GM21528 (cell line): Measurements from ENCODE around the gene CACNA1D.

ENCODE experiments used
- ATAC-seq: cut with Tn5 transposase; IDR thresholded peaks from one replicate; pipeline ENCODE4 v1.9.1; 2021; ENCODE audit warnings: mild to moderate bottlenecking, moderate library complexity; ENCODE audit not compliant: unreplicated experiment, low FRiP score

CACNA1D gene

GRCh38 chr3:53705024-53705745, 210.8 kb downstream of the CACNA1D start:
- no peak for ATAC-seq

GRCh38 chr3:53705774-53706173, 211.4 kb downstream of the CACNA1D start:
- ATAC-seq = no peak

- no peak for ATAC-seq
Observed at GRCh38 chr3:53707222-53707621, 212.8 kb downstream of the CACNA1D start.

GRCh38 chr3:53708001-53708621, 213.7 kb downstream of the CACNA1D start:
- no peak for ATAC-seq

- no peak for ATAC-seq
Observed at GRCh38 chr3:53709256-53709655, 214.8 kb downstream of the CACNA1D start.

GRCh38 chr3:53709860-53710674, 215.7 kb downstream of the CACNA1D start:
- peak; percentile 62 for ATAC-seq

- ATAC-seq = no peak
Observed at GRCh38 chr3:53711387-53711786, 217.0 kb downstream of the CACNA1D start.

GRCh38 chr3:53712817-53713388, 218.5 kb downstream of the CACNA1D start:
- no peak for ATAC-seq

- no peak for ATAC-seq
Observed at GRCh38 chr3:53713626-53714025, 219.2 kb downstream of the CACNA1D start.

GRCh38 chr3:53715815-53716483, 221.5 kb downstream of the CACNA1D start:
- ATAC-seq = no peak

GRCh38 chr3:53716998-53717397, 222.6 kb downstream of the CACNA1D start:
- ATAC-seq = no peak

- ATAC-seq = no peak
Observed at GRCh38 chr3:53718462-53718861, 224.1 kb downstream of the CACNA1D start.

- ATAC-seq = no peak
Observed at GRCh38 chr3:53719796-53720195, 225.4 kb downstream of the CACNA1D start.

- ATAC-seq = no peak
Observed at GRCh38 chr3:53721187-53722119, 227.0 kb downstream of the CACNA1D start.

GRCh38 chr3:53724566-53724965, 230.2 kb downstream of the CACNA1D start:
- no peak for ATAC-seq

- no peak for ATAC-seq
Observed at GRCh38 chr3:53725387-53725995, 231.1 kb downstream of the CACNA1D start.

GRCh38 chr3:53726643-53727042, 232.2 kb downstream of the CACNA1D start:
- ATAC-seq = no peak

GRCh38 chr3:53728606-53729005, 234.2 kb downstream of the CACNA1D start:
- ATAC-seq = no peak

GRCh38 chr3:53729159-53729558, 234.7 kb downstream of the CACNA1D start:
- ATAC-seq = no peak
